Posterior cingulate gyrus (tissue), 11 donors: ENCODE data around the gene CFAP74.
"Not testable (repeated sequence)": the region's sequence is repeated elsewhere in the genome, so short reads cannot be mapped to it uniquely, and the experiment has no call there.

ENCODE experiments used
- DNase-seq, 10 donors: peaks; one replicate each; pipeline versions ENCODE4 v3.0.0 to v3.0.0-alpha.2; 2020 to 2021; ENCODE audit warnings: mixed read lengths in 3 of 10
- intact Hi-C: fragments of 100-400 bp; cut with DNase I; formaldehyde crosslinking; loops from one replicate; pipeline ENCODE4 v1.15.1; 2023

The CFAP74 gene

DNA sequence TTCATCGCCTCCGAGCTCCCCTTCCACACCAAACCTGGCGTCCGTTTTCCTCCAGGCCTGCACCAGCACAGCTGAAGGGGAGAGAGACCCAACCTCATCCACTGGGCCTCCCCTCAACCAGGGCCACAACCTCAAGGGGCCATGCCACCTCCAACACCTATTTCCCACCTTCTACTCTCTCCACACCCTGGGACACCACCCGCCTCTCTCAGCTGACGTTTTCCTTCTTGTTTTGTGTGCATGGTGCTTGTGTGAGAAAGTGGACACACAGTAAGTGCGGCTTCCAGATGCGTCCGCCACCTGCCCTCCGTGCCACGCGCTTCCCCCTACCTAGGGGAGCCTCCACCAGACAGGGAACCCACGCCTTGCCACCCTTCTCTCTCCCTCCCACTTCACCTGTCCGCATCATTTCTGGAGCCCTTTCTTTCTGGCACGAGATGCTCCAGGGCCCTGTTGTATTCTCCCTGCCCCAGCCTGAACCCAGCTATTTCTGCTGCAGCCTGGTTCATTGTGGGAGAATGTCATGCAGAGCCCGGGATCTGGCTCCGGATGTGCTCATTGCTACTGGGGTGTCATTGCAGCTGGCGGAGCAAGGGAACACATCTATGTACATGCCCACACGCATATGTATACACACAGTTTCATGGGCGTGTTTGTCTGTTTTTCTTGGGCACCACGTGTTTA lies 111.4 kb downstream of the CFAP74 start:
- intact Hi-C loops, result loop anchor here (5.0 kb wide), 1 partner anchor 35 kb away; no protein-coding TSS in a partner anchor

DNA sequence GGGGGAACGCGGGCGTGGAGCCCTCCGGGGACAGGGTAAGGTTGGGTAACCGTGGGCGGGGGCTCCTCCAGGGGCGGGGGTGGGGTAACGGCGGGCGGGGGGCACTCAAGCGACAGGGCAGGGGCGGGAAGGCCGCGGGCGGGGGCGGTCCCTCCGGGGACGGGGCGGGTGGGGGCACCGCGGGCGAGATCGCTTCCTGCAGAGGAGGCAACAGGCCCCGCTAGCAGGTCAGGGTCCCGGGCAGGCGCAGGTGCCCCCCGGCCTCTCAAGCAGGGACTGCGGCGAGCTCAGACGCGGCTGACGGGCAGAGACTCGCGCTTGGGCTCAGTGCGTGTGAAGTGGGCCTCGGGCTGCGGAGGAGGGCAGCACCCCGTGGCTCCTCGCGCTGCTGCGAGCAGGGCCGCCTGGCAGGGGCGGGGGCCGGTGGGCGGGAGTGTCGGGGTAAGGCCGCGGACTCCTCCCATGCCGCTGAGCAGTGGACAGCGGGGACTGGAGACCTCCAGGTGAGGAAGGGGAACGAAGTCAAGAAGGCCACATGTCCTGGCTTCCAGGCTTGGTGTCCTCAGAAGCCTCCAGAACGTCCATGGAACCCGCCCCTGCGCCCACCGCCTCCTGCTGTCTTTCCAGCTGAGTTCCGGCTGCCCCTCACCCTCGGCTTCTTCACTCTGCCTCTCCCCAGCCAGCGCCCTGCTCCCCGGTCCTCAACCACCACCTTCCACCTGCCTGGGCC lies 112.1 kb downstream of the CFAP74 start:
- intact Hi-C loops, result loop anchor here (2.0 to 5.0 kb wide), 3 partner anchors 17 to 113 kb away; partner anchors contain the start of gene NADK
- DNase-seq, result peak in 7 of 10 donors; percentile 34 to 90 (median 72)

More for the DNA sequence above, 111.4 kb downstream of the CFAP74 start:
- peak in 2 of 10 donors; percentile 79 to 80 for DNase-seq

DNA sequence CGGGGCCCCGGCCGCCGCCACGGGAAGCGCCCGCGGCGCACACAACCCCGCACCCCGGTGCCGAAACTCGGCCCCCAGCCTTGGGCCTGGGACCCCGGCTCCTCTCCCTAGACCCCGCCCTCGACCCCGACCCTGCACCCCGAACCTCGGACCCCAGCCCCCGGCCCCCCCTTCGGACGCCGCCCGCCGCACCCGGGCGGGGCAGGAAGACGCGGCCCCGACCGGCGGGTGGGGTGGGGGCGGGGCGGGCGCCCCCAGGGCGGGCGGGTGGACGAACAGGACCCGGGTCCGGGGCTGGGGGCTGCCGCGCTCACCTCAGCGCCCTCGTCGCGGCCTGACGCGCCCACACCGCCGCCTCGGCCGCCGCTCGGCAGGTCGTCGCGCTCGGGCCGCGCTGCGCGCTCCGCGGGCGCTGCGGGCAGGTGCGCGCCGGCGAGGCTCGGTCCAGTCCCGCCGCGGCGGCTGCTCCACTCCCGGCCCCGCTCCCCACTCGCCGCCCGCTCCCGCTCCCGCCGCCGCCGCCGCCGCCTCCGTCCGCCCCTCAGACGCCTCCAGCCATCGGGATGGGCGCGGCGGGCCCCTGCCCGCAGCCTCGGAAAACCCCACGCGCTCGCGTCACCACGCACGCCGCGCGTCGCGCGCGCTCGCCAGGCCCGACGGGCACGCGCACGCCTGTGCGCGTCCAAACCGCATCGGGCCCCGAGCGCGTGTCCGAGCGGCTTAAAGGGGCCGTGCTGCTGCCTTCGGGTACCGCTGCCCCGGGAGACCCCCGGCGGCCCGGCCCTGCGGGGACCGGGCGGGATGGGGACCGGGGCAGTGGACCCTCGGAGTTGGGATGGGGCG lies 112.9 kb downstream of the CFAP74 start, which contains the start of gene GNB1:
Gene GNB1 (minus strand): TSS at position 582 of the 843 bp plus-strand sequence. CDS start 65,634 bp downstream, outside the sequence.
- intact Hi-C loops, result loop anchor here (2.0 to 5.0 kb wide), 3 partner anchors 18 to 112 kb away; partner anchors contain the start of gene NADK
- DNase-seq, result peak; percentile 74 to 98 (median 83)

DNA sequence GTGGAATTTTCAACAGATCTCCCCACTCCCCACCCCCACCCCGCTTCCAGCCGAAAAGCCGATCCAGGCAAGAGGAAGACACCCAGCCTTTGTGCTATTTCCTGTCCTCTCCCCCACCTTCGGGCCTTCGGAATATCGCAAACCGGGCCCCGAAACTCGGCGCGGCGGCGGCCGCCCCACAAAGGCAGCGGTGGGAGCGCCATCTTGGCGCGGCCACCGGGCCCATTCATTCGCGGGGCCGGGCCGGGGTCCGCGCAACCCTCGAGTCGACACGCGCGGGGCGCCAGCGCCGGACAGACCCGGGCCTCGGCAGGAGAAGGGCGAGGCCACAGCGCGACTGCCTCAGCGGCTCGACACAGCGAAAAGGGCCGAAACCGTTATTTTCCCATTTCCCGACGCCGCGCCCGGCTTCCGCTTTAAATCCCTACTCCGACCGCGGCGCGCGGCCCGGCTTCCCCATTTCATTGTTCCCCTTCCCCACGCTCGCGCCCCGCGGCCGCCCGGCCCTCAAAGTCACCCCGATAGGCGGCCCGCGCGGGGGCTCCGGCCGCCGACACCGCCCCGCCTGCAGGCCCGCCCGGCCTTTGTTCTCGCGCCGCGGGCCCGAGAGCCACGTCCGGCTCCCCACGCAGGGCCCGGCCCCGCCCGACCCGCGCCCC lies 113.6 kb downstream of the CFAP74 start:
- DNase-seq, result peak in 7 of 10 donors; percentile 21 to 89 (median 52)

DNA sequence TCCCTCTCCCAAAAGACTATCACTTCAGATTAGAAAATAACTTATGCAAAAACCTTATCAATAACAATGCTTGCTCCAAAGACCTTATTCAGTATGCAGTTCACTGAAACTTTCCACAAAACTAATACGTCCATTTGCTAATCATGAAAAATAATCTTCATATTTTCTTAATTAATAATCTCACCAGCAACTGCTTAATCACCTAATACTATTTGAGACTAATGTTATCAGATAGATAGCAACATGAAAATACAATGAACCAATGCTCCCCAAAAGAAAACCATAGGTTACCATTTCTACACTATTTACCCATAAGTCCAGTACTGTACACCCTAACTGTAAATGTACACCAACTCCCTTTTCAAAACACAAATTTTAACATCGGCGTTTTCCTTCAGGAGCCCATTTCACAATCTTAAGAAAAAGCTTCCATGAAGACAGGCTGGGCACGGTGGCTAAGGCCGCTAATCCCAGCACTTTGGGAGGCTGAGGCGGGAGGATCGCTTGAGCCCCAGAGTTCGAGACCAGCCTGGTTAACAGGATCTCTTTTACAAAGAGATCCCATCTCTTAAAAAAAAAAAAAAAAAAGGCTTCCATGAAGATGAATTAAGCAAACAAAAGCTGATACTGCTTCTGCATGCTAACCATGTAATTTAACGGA lies 114.4 kb downstream of the CFAP74 start:
- intact Hi-C loops, result no loop called here
- DNase-seq, result peak in 1 of 10 donors; percentile 9

More for the DNA sequence above, 113.6 kb downstream of the CFAP74 start:
- intact Hi-C loops, result loop anchor here (2.0 to 5.0 kb wide), 3 partner anchors 19 to 111 kb away; partner anchors contain the start of gene NADK

DNA sequence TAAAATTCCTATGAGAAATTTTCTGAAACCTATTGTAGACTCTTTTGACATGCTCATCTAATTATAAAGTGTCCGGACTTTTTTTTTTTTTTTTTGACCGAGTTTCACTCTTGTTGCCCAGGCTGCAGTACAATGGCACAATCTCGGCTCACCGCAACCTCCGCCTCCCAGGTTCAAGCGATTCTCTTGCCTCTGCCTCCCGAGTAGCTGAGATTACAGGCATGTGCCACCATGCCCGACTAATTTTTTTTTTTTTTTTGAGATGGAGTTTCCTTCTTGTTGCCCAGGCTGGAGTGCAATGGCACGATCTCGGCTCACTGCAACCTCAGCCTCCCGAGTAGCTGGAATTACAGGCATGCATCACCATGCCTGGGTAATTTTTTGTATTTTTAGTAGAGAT lies 119.7 kb downstream of the CFAP74 start:
- intact Hi-C loops, result not testable (repeated sequence)

DNA sequence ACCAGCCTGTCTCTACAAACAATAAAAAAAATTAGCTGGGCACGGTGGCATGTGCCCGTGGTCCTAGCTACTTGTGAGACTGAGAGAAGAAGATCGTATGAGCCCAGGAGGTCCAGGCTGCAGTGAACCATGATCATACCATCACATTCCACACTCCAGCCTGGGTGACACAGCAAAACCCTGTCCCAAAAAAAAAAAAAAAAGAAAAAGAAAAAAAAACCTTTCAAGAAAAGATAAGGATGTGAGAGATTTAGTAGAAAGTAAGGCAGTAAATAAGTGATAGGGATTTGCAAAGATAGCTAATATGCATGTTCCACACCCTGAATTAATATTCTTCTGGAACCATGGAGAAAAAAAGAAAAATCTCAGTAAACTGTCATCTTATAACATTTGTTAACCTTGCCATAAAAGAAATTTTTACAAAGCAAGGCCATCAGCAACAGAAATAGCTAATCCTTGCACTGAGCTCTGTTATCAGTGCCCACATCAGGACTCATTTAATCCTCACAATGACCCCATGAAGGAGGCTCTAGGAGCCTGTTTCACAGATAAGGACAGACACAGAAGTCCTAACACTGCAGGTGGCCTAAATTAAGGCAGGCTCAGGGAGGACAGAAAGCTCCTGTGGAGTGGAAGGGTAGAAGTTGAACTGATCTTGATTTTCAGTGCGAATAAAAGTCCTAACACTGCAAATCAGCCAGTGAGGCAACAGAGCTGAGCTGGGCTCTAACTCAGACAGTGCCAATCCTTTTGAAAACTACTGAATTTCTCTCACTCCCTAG lies 120.3 kb downstream of the CFAP74 start:
- intact Hi-C loops, result no loop called here
- DNase-seq, result peak in 1 of 10 donors; percentile 8

More for the DNA sequence above, 119.7 kb downstream of the CFAP74 start:
- DNase-seq, result peak in 1 of 10 donors; percentile 8

DNA sequence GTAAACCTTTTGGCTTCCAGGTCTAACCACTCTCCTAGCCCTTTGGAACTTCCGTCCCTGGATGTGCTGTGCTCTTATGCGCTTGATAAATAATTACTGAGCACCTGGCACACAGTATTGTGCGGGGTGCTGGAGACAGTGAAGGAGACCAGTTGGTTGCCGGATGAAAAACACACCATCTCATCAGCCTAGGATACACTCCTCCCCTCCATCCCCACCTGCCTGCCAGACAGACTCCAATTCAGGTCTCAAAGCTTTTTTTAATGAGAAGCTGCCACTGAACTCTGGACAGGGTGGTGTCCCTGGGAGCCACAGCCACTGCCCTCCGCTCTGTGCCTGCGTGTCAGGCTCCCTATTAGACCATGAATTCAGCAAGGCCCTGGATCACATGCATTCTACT lies 121.9 kb downstream of the CFAP74 start:
- intact Hi-C loops, result no loop called here
- DNase-seq, result no peak

DNA sequence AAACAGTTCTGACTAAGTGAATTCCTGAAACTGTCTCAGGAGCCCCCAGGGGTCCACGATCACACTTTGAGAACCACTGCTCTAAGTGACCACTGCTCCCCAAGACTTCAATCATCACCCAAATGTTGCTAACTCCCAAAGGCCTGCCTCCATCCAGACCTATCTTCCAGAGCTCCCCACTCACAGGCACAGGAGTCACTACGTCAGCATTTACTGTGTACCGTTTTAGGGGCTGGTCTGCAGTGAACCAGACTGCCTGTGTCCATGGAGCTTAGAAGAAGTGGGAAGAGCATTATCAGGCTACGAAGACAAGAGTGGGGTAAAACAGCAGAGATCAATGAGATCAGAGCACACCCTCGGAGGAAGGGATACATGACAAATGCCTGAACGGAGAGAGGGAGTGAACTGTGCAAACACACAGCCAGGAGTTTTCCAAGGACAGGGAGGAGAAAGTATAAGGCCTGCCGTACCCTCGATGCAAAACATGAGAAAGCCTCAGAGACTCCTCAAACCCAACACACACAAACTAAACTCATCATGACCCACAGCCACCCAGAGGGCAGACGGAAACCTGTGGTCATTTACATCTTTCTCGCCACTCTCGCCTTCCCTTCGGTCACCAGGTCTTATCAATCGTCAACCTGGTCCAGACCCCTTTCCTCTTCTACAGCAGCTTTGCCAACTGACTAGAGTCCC lies 122.8 kb downstream of the CFAP74 start:
- intact Hi-C loops, result no loop called here
- DNase-seq, result no peak

DNA sequence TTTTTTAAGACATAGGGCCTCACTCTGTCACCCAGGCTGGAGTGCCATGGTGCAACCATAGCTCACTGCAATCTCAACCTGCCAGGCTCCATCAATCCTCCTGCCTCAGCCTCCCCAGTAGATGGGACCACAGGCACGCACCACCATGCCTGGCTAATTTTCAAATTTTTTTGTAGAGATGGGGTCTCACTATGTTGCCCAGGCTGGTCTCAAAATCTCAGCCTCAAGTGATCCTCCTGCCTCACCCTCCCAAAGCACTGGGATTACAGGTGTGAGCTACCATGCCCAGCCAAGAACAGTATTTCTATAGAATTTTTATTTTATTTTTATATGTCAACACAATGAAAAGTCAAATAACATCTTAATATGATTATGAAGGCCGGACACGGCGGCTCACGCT lies 123.6 kb downstream of the CFAP74 start:
- intact Hi-C loops, result no loop called here
- no peak for DNase-seq

DNA sequence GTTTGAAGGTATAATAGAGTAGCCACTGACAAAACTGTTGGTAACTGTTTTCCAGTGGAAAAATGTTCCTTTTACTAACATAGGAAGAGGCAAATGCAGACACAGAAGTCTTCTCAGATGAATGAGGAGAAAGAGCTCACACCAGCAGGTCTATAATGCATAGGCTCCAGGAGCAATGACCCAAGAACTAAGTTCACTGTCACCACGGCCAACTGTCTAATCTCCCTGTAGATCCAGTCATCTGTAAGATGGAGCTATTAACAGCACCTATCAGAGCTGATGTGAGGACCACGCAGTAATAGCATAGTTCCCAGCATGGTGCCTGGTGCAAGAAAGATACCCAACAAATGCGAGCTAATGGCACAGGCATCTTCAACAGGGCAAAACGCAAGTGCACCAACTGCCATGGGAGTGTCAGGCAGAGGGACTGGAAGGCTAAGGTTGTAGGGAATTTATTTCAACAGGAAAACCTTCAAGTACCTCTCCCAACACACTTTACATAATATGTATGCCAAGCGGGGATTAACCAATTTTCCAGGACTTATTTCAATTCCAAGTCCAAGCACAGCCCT lies 125.6 kb downstream of the CFAP74 start:
- DNase-seq, result no peak
- intact Hi-C loops, result no loop called here

DNA sequence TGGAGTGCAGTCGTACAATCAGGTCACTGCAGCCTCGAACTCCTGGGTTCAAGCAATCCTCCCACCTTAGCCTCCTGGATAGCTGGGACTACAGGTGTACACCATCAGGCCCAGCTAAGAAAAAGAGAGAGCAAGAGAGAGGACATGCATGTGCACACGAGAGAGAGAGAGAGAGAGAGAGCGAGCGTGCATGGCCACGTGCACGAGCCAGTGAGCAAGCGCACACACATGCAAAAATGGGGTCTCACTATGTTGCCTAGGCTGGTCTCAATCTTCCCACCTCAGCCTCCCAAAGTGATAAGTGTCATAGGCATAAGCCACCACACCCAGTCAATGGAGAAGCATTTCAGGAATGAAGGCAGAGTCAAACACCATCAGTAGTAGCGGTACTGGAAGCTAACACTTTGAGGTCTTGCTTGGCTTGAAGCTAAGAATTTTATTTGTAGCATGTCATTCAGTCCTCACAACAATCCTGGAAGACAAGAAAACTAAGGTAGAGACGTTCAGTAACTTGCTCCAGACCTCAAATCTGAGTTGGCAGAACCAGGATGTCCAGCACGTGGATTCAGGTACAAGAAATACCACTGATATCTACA lies 127.2 kb downstream of the CFAP74 start:
- no peak for DNase-seq
- intact Hi-C loops, result no loop called here

DNA sequence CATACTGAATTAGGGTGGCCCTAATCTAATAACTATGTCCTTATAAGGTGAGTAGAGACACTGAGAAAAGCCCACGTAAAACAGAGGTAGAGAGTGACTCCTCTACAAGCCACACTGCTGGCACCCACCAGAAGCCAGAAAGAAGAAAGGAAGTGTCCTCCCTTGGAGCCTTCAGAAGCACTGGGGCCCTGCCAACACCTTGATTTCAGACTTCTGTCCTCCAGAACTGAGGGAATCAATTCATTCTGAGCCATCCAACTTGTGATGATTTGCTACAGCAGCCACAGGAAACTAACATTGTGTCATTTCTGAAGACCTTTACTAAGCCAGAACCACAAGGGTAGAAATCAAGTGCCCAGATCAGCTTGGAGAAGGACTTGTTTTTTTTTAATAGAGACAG lies 127.7 kb downstream of the CFAP74 start:
- intact Hi-C loops, result no loop called here
- no peak for DNase-seq

DNA sequence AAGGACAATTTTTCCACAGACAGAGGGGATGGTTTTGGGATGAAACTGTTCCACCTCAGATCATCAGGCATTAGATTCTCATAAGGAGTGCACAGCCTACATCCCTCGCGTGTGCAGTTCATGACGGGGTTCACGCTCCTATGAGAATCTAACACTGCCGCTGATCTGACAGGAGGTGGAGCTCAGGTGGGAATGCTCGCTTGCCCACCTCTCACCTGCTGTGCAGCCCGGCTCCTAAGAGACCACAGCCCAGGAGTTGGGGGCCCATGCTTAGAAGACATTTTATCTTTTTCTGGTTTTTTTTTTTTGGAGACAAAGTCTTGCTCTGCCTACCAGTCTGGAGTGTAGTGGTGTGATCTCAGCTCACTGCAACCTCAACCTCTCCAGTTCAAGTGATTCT lies 128.7 kb downstream of the CFAP74 start:
- intact Hi-C loops, result no loop called here
- no peak for DNase-seq

DNA sequence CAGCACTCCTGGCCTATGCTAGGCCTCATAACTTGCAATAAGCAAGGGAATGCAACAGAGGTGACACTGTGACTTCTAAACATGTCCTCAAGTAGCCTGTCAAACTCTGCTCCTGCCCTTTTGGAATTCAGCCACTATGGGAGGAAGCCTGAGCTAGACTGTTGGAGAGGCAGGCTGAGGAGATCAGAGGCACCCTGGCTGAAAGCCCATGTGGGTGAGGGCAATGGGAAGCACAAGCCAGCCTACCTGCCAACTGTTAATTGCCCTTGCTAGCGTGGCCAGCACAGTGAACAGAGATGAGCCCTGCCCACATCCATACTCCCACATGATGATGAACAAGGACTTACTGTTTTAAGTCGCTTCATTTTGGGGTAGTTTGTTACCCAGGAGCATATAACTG lies 130.4 kb downstream of the CFAP74 start:
- DNase-seq, result no peak
- intact Hi-C loops, result no loop called here

DNA sequence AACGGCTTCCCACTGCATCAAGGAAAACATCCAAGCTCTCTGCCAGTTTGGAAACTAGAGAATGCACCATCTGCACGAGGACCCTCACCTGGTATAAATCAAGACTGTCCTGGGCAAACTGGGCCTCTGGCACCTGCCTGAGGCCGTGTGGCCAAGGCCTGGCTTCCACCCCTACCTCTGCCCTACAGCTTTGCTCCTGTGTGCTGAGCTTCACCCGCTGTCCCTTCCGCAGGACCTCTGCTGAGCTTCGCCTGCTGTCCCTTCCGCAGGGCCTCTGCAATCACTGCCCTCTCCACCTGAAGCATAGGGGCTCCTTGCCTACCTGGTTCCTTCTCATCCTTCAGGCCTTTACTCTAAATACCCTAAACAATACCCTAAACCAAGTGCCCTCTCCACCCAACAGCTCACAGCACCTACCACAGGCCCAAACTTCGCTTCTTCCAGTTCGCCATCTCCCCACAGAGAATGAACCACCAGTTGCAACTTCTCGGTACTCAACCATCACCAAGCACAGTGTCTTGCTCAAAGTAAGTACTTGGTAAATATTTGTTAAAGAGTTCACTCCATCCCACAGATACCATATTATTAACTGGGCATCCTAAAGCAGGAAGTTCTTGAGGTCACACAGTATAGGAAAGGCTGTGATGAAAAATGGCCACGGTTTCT lies 131.1 kb downstream of the CFAP74 start:
- DNase-seq, result no peak
- intact Hi-C loops, result no loop called here
